GM12872 (cell line): Measurements from ENCODE around the gene HSPA12A.

Source experiments
- CTCF ChIP-seq: IDR thresholded peaks from 3 replicates; pipeline ENCODE4 v1.5.1; 2011; ENCODE audit warnings: low read depth, mild to moderate bottlenecking, low read length, moderate library complexity; ENCODE audit not compliant: insufficient read depth

Gene HSPA12A

GRCh38 chr10:116729243-116729642 is 13.1 kb downstream of the HSPA12A start:
- no peak for TF ChIP-seq CTCF

- TF ChIP-seq CTCF = no peak
Observed at GRCh38 chr10:116728526-116729096, 13.8 kb downstream of the HSPA12A start.

GRCh38 chr10:116723428-116724281 is 18.7 kb downstream of the HSPA12A start:
- TF ChIP-seq CTCF = no peak

GRCh38 chr10:116722736-116723427 is 19.5 kb downstream of the HSPA12A start:
- TF ChIP-seq CTCF = no peak

GRCh38 chr10:116721547-116722392 is 20.6 kb downstream of the HSPA12A start:
- TF ChIP-seq CTCF = no peak

- TF ChIP-seq CTCF = no peak
Observed at GRCh38 chr10:116720668-116721546, 21.5 kb downstream of the HSPA12A start.
